ENCODE data around the gene NELL1.
"Not testable (repeated sequence)": the region's sequence is repeated elsewhere in the genome, so short reads cannot be mapped to it uniquely, and the experiment has no call there.

The NELL1 gene

DNA sequence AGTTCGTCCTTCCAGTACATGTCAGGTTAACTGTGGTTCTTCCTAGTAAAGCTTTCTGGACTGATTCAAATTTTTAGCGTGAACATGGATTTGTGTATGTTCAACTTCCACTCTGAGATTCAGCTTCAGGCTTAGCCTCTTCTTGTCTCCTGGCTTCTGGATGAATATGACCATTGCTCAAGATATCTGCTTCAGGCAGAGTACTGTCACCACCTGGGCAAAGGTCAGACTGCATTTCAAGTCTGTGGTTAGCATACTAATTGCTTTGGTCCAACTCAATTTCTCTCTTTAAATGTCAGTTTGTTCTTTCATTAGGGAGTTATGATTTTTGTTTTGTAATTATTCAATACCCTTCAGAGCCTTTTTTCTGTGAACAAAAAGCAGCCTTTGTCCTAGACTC lies 440.0 kb downstream of the NELL1 start:
- ATAC-seq (no peak), DNase-seq (no peak)
- H3K27me3 Mint-ChIP-seq, result no peaks in the 10 kb centered on the region
- no peak overlapping the region for H3K27ac Mint-ChIP-seq
- H3K4me1 Mint-ChIP-seq, result no peaks in the 10 kb centered on the region
- H3K9me3 Mint-ChIP-seq, result peaks cover 7 to 10% of the 10 kb centered on the region in 2 donors
- no peak overlapping the region for H3K4me3 Mint-ChIP-seq

DNA sequence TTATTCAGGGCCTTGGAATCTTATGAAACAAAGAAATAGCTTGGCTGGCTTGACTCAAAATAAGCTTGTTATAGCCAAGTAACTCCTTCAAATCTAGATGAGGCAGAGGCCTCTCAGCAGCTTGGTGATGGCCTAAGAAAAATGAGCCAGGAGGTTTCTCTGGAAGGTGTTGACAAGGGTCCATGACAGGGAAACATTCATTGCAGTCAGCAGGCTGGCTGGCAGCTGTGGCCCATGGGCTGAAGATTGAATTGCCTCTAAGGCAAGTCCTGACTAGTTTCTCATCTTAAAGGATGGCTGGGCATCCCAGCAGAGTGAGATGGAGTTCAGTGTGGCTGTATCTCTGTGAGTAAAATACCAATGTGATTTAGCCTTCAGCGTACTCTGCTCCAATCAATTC lies 441.0 kb downstream of the NELL1 start:
- Mint-ChIP-seq H3K4me3 (no peak overlapping the region), H3K27ac (no peak overlapping the region), H3K4me1 (no peaks in the 10 kb centered on the region), H3K9me3 (peaks cover 0 to 4% of the 10 kb centered on the region in 2 donors), H3K27me3 (no peaks in the 10 kb centered on the region)
- DNase-seq, result no peak
- no peak for ATAC-seq

DNA sequence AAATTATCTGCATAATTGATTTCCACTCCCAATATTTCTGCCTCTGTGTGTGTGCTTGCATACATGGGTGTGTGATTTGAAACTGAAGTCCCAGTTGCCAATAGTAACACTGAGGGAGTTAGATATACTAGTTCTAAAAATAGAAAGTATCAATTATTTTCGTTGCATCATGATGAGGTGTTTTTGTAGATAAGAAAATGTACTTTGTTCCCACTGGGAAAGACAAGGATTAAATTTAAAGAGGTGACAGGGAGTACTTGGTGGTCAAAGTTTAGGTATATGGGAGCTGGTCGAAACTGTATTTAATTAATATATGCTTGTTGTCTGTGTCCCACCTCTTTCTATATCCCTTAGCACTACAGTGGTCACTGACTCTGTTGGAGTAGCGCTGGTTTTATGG lies 444.5 kb downstream of the NELL1 start:
- Mint-ChIP-seq H3K4me3 (no peak overlapping the region), H3K9me3 (peaks cover 0 to 17% of the 10 kb centered on the region in 2 donors), H3K27ac (no peak overlapping the region), H3K27me3 (no peaks in the 10 kb centered on the region), H3K4me1 (no peaks in the 10 kb centered on the region)
- DNase-seq, result no peak
- no peak for ATAC-seq

DNA sequence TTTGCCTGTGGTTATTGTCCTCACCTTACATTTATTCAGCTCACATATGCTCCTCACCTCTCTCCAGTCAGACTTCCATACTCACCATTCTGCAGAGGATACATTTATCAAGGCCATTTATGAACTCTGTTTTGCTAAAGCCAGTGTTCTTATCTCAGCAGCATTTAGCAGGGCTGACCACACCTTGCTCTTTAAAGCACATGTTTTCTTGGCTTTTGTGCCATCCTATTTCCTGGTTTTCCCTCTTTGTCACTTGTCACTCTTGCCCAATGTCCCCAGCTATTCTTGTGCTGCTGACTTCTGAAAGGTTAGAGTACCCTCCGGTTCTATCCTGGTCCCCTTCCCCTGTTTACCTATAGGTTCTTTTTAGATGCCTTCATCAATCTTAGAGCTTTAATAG lies 446.6 kb downstream of the NELL1 start:
- Mint-ChIP-seq H3K27ac (no peak overlapping the region), H3K27me3 (no peaks in the 10 kb centered on the region), H3K4me1 (no peaks in the 10 kb centered on the region), H3K4me3 (no peak overlapping the region), H3K9me3 (peaks cover 0 to 14% of the 10 kb centered on the region in 2 donors)
- no peak for DNase-seq
- no peak for ATAC-seq

- no peak for ATAC-seq
- H3K4me1 Mint-ChIP-seq, result no peaks in the 10 kb centered on the region
- H3K4me3 Mint-ChIP-seq, result no peak overlapping the region
- H3K27ac Mint-ChIP-seq, result no peak overlapping the region
- no peaks in the 10 kb centered on the region for H3K27me3 Mint-ChIP-seq
- H3K9me3 Mint-ChIP-seq, result peaks cover 0 to 12% of the 10 kb centered on the region in 2 donors
- DNase-seq, result no peak
Measured at GRCh38 chr11:21119411-21119810, 450.0 kb downstream of the NELL1 start.

DNA sequence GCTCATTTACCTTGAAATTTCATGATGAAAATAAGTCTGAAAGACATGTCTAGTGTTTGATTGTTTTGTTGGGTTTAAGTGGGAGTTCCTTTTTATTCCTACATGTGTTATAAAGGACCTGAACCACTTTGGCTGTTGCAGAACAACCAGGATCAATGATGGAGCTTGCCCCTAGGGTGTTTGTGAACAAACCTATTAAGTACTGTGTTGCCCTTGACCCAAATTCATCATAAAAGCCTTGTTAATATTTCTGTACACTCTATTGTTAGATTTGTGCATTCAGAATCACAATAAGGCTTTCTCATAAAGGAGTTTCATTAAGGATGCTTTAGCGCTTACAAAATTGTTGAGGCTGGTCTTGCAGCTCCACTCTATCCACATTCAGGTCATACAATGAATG lies 452.6 kb downstream of the NELL1 start:
- H3K9me3 Mint-ChIP-seq, result peaks cover 2 to 8% of the 10 kb centered on the region in 2 donors
- H3K27me3 Mint-ChIP-seq, result no peaks in the 10 kb centered on the region
- no peak overlapping the region for H3K4me3 Mint-ChIP-seq
- no peak for DNase-seq
- no peak overlapping the region for H3K27ac Mint-ChIP-seq
- H3K4me1 Mint-ChIP-seq, result no peaks in the 10 kb centered on the region
- ATAC-seq, result no peak

DNA sequence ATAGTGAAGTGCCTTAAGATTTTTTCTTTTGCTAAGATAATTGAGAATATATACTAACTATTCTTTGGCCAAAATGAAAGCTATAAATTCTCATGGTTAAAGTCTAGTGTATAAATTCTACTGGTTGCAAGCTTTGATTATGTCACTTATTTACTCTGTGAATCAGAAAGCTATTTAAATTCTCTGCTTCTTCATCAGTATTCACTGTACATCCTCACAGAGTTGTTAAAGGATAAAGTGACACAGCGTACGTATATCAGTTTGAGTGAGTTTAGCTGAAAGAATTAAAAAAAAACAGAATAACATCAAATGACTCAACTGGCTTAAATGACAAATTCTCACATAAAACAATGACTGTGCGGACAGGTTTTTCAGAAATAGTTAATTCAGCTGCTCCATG lies 453.1 kb downstream of the NELL1 start:
- no peak overlapping the region for H3K27ac Mint-ChIP-seq
- DNase-seq (no peak), ATAC-seq (no peak)
- peaks cover 4 to 8% of the 10 kb centered on the region in 2 donors for H3K9me3 Mint-ChIP-seq
- no peak overlapping the region for H3K4me3 Mint-ChIP-seq
- H3K4me1 Mint-ChIP-seq, result no peaks in the 10 kb centered on the region
- no peaks in the 10 kb centered on the region for H3K27me3 Mint-ChIP-seq

DNA sequence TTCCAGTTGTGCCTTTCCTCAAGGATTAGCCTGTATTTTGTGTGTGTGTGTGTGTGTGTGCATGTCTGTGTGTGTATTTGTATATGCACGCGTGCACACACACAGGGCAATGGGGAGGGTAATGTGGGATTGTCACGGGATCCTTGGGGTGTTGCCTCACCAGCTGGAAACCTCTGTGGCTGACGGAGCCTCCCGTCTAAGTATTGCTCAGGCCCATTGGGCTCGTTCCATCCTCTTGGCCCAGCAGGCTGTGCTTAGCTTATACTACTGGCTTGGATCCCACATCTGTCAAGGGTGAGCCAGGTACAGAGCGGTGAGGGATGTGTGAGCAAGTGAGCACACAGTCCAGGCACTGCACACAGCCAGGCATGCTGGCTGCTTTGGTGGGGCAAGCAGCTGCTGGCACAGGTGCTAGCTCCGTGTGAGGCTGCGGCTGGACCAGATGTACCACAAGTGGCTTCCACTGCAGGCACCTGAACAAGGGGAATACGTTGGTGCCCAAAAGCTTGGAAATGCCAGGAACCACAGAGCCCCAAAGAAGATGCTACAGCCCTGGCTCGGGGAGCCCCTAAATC lies 462.8 kb downstream of the NELL1 start:
- ATAC-seq, result peak; percentile 33
- Mint-ChIP-seq H3K27me3 (no peaks in the 10 kb centered on the region), H3K9me3 (peaks cover 0 to 12% of the 10 kb centered on the region in 2 donors), H3K27ac (no peak overlapping the region), H3K4me3 (no peak overlapping the region), H3K4me1 (no peaks in the 10 kb centered on the region)
- DNase-seq, result no peak

DNA sequence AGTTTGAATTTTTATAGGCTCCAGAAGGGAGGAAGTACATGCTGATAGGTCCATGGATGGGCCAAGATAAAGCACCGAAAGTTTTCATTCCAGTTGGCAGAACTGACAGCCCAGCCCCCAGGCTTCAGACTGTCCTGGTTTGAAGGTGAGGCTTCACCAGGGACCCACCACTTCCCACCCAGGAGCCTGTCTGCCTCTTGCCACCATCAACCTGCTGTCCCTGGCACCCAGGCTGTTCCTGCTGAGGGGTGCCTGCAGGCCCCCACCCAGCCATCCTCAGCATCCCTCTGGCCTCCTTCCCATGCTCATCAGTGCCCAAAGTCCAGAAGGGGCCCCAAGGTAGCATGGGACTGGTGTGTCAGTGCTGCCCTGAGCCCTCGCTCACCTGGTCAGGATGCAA lies 463.9 kb downstream of the NELL1 start:
- Mint-ChIP-seq H3K4me1 (no peaks in the 10 kb centered on the region), H3K4me3 (no peak overlapping the region), H3K27me3 (no peaks in the 10 kb centered on the region), H3K9me3 (peaks cover 0 to 10% of the 10 kb centered on the region in 2 donors), H3K27ac (no peak overlapping the region)
- ATAC-seq, result no peak
- no peak for DNase-seq

DNA sequence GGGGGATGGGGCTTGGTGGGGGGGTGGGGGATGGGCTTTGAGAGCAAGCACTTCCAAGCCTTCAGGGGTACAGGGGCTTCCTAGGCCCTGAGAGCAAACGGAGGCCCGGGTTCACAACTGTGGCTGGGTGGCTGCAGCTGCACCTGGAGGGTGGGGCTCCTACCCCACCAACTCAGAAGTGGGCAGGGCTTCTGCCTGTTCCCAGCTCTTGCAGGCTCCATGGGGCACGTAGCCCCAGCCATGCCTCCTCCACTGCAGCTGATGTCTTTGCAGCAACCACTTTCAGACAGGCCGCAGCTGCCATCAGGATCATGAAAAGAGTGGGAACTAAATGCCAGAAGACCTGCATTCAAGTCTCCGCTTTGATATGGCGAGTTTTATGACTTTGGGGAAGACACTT lies 464.3 kb downstream of the NELL1 start:
- ATAC-seq (no peak), DNase-seq (no peak)
- no peak overlapping the region for H3K4me3 Mint-ChIP-seq
- H3K27me3 Mint-ChIP-seq, result no peaks in the 10 kb centered on the region
- peaks cover 0 to 10% of the 10 kb centered on the region in 2 donors for H3K9me3 Mint-ChIP-seq
- H3K27ac Mint-ChIP-seq, result no peak overlapping the region
- H3K4me1 Mint-ChIP-seq, result no peaks in the 10 kb centered on the region

GRCh38 chr11:21137803-21138202 lies 468.4 kb downstream of the NELL1 start:
- Mint-ChIP-seq H3K4me3 (no peak overlapping the region), H3K4me1 (no peaks in the 10 kb centered on the region), H3K27ac (no peak overlapping the region), H3K27me3 (no peaks in the 10 kb centered on the region), H3K9me3 (peaks cover 0 to 15% of the 10 kb centered on the region in 2 donors)
- DNase-seq (no peak), ATAC-seq (no peak)

DNA sequence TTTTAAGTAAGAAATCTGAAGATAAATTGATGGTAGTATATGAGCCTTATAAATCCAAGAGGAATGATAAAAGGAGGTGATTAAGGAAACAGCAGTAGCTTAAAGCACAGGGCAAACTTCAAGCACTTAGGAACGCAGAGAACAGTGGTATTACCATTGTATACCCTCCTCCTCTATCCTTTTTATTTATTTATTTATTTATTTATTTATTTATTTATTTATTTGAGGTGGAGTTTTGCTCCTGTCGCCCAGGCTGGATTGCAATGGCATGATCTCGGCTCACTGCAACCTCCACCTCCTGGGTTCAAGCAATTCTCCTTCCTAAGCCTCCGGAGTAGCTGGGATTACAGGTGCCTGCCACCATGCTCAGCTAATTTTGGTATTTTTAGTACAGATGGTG lies 472.2 kb downstream of the NELL1 start:
- not testable (repeated sequence) for ATAC-seq, DNase-seq, H3K4me1 Mint-ChIP-seq, H3K4me3 Mint-ChIP-seq, H3K27ac Mint-ChIP-seq, H3K27me3 Mint-ChIP-seq
- H3K9me3 Mint-ChIP-seq, result peaks cover 8 to 10% of the 10 kb centered on the region in 2 donors

GRCh38 chr11:21142007-21142406 lies 472.6 kb downstream of the NELL1 start:
- H3K9me3 Mint-ChIP-seq, result peaks cover 8 to 9% of the 10 kb centered on the region in 2 donors
- no peak overlapping the region for H3K4me3 Mint-ChIP-seq
- DNase-seq, result no peak
- ATAC-seq, result no peak
- H3K27ac Mint-ChIP-seq, result no peak overlapping the region
- H3K4me1 Mint-ChIP-seq, result no peaks in the 10 kb centered on the region
- no peaks in the 10 kb centered on the region for H3K27me3 Mint-ChIP-seq

DNA sequence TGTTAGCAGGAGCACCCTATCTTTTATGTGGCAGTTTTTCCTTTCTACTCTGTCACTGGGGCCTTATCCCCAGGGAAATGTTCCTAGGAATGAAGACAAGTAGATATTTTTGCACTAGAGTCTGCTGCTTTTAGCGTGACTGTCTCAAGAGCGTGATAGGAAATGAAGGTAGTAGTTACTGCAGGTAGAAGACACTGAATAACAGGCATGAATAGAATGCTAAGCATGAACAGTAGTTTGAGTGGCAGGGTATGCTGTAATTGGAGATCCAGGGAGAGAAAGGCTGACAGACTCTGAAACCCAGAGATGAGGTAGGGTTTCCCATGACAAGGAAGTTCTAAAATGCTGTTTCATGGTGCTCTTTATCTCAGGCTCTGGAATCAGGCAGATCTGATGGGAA lies 475.1 kb downstream of the NELL1 start:
- Mint-ChIP-seq H3K27me3 (no peaks in the 10 kb centered on the region), H3K9me3 (peaks cover under 1 to 14% of the 10 kb centered on the region in 2 donors), H3K4me3 (no peak overlapping the region), H3K4me1 (no peaks in the 10 kb centered on the region), H3K27ac (no peak overlapping the region)
- ATAC-seq, result no peak
- DNase-seq, result no peak

GRCh38 chr11:21148376-21148775 lies 479.0 kb downstream of the NELL1 start:
- no peaks in the 10 kb centered on the region for H3K27me3 Mint-ChIP-seq
- H3K4me3 Mint-ChIP-seq, result no peak overlapping the region
- DNase-seq, result no peak
- peaks cover 4 to 30% of the 10 kb centered on the region in 2 donors for H3K9me3 Mint-ChIP-seq
- H3K27ac Mint-ChIP-seq, result no peak overlapping the region
- no peak for ATAC-seq
- no peaks in the 10 kb centered on the region for H3K4me1 Mint-ChIP-seq

GRCh38 chr11:21160140-21160539 lies 490.8 kb downstream of the NELL1 start:
- Mint-ChIP-seq H3K4me1 (no peaks in the 10 kb centered on the region), H3K9me3 (peaks cover 0 to 7% of the 10 kb centered on the region in 2 donors), H3K4me3 (no peak overlapping the region), H3K27me3 (no peaks in the 10 kb centered on the region), H3K27ac (no peak overlapping the region)
- ATAC-seq (no peak), DNase-seq (no peak)

- no peak overlapping the region for H3K27ac Mint-ChIP-seq
- H3K4me3 Mint-ChIP-seq, result no peak overlapping the region
- H3K9me3 Mint-ChIP-seq, result peaks cover 0 to 6% of the 10 kb centered on the region in 2 donors
- H3K4me1 Mint-ChIP-seq, result no peaks in the 10 kb centered on the region
- ATAC-seq (no peak), DNase-seq (no peak)
- H3K27me3 Mint-ChIP-seq, result no peaks in the 10 kb centered on the region
Measured at GRCh38 chr11:21169639-21170038, 500.3 kb downstream of the NELL1 start.
